Liver (tissue), 9 donors: Measurements from ENCODE around the gene BAG2. TPM values are rescaled to one million over a fixed set of nuclear protein-coding genes. Genes with fewer than 3 reads are reported as not detected.

ENCODE experiments used
- DNase-seq: peaks from one replicate; pipeline ENCODE4 v3.0.0-alpha.2; 2017; ENCODE audit warnings: low spot score
- H3K27ac ChIP-seq, 2 donors: one replicate each; pipeline ENCODE4 v1.7.0; 2013; ENCODE audit warnings: inconsistent platforms in 2 of 2, low read length in 2 of 2, control low read depth in 1 of 2, low read depth in 1 of 2, mild to moderate bottlenecking in 1 of 2
- H3K27me3 ChIP-seq, 4 donors: one replicate each; pipeline versions ENCODE4 v1.6.1 to v1.7.0; 2013; ENCODE audit warnings: low read length in 3 of 4, inconsistent platforms in 1 of 4, mild to moderate bottlenecking in 1 of 4, moderate library complexity in 1 of 4; ENCODE audit not compliant: control insufficient read depth in 4 of 4, insufficient read depth in 4 of 4
- H3K36me3 ChIP-seq, 4 donors: one replicate each; pipeline versions ENCODE4 v1.6.1 to v1.7.0; 2013; ENCODE audit warnings: low read length in 3 of 4, mild to moderate bottlenecking in 3 of 4, low read depth in 1 of 4, moderate library complexity in 1 of 4; ENCODE audit not compliant: control insufficient read depth in 4 of 4, insufficient read depth in 3 of 4
- H3K4me1 ChIP-seq, 4 donors: one replicate each; pipeline versions ENCODE4 v1.6.1 to v1.7.0; 2013; ENCODE audit warnings: low read length in 3 of 4, mild to moderate bottlenecking in 3 of 4, moderate library complexity in 1 of 4; ENCODE audit not compliant: control insufficient read depth in 4 of 4, insufficient read depth in 4 of 4
- H3K4me3 ChIP-seq, 3 donors: one replicate each; pipeline versions ENCODE4 v1.6.1 to v1.7.0; 2013; ENCODE audit warnings: low read length in 3 of 3, control low read depth in 1 of 3, low read depth in 1 of 3, mild to moderate bottlenecking in 1 of 3
- H3K9ac ChIP-seq, 2 donors: one replicate each; pipeline ENCODE4 v1.7.0; 2013; ENCODE audit warnings: low read length in 2 of 2, mild to moderate bottlenecking in 2 of 2, moderate library complexity in 2 of 2, control low read depth in 1 of 2, low read depth in 1 of 2
- H3K9me3 ChIP-seq, 4 donors: one replicate each; pipeline versions ENCODE4 v1.6.1 to v1.7.0; 2013; ENCODE audit warnings: low read length in 3 of 4; ENCODE audit not compliant: control insufficient read depth in 4 of 4
- ATF3 ChIP-seq: IDR thresholded peaks from 2 replicates; pipeline ENCODE4 v1.6.1; 2016; ENCODE audit warnings: antibody characterized with exemption
- CTCF ChIP-seq: fragments of 150-350 bp; IDR thresholded peaks from 2 replicates; pipeline ENCODE4 v1.5.1; 2017; ENCODE audit warnings: improper control_type of control experiment, low read depth, low read length; ENCODE audit not compliant: missing input control
- EGR1 ChIP-seq, 2 donors: IDR thresholded peaks; 2 replicates each; pipeline ENCODE4 v1.6.1; 2016 to 2018; ENCODE audit warnings: antibody characterized with exemption in 2 of 2, low read depth in 2 of 2
- FOXA1 ChIP-seq: IDR thresholded peaks from 2 replicates; pipeline ENCODE4 v1.6.1; 2016; ENCODE audit warnings: antibody characterized with exemption
- FOXA2 ChIP-seq: IDR thresholded peaks from 2 replicates; pipeline ENCODE4 v1.6.1; 2016; ENCODE audit warnings: antibody characterized with exemption
- GABPA ChIP-seq, 2 donors: IDR thresholded peaks in 1 of 2; conservative IDR thresholded peaks in 1 of 2; 2 replicates each; pipeline ENCODE4 v1.6.1; 2016; ENCODE audit warnings: antibody characterized with exemption in 2 of 2, mild to moderate bottlenecking in 1 of 2, moderate library complexity in 1 of 2
- HNF4A ChIP-seq, 2 donors: conservative IDR thresholded peaks; 2 replicates each; pipeline ENCODE4 v1.6.1; 2016; ENCODE audit warnings: antibody characterized with exemption in 2 of 2, mild to moderate bottlenecking in 2 of 2
- HNF4G ChIP-seq: IDR thresholded peaks from 2 replicates; pipeline ENCODE4 v1.6.1; 2016; ENCODE audit warnings: antibody characterized with exemption
- JUND ChIP-seq, 2 donors: IDR thresholded peaks; 2 replicates each; pipeline ENCODE4 v1.6.1; 2016; ENCODE audit warnings: antibody characterized with exemption in 2 of 2
- MAX ChIP-seq: IDR thresholded peaks from 2 replicates; pipeline ENCODE4 v1.6.1; 2016; ENCODE audit warnings: antibody characterized with exemption
- NR2F2 ChIP-seq: IDR thresholded peaks from 2 replicates; pipeline ENCODE4 v1.6.1; 2016; ENCODE audit warnings: antibody characterized with exemption
- RAD21 ChIP-seq, 2 donors: IDR thresholded peaks; 2 replicates each; pipeline ENCODE4 v1.6.1; 2016; ENCODE audit warnings: antibody characterized with exemption in 2 of 2, mild to moderate bottlenecking in 2 of 2
- REST ChIP-seq: IDR thresholded peaks from 2 replicates; pipeline ENCODE4 v1.6.1; 2016; ENCODE audit warnings: antibody characterized with exemption, mild to moderate bottlenecking
- RXRA ChIP-seq, 2 donors: IDR thresholded peaks; 2 replicates each; pipeline ENCODE4 v1.6.1; 2017 to 2018; ENCODE audit warnings: antibody characterized with exemption in 2 of 2, mild to moderate bottlenecking in 1 of 2
- SP1 ChIP-seq: IDR thresholded peaks from 2 replicates; pipeline ENCODE4 v1.6.1; 2018; ENCODE audit warnings: antibody characterized with exemption, mild to moderate bottlenecking
- TAF1 ChIP-seq: conservative IDR thresholded peaks from 2 replicates; pipeline ENCODE4 v1.6.1; 2016; ENCODE audit warnings: antibody characterized with exemption, mild to moderate bottlenecking
- YY1 ChIP-seq: IDR thresholded peaks from 2 replicates; pipeline ENCODE4 v1.6.1; 2016; ENCODE audit warnings: antibody characterized with exemption, mild to moderate bottlenecking
- ZBTB33 ChIP-seq: IDR thresholded peaks from 2 replicates; pipeline ENCODE4 v1.6.1; 2016; ENCODE audit warnings: antibody characterized with exemption
- WGBS: extraction: QIAGEN DNeasy Blood & Tissue Kit; methylation state at CpG from one replicate; pipeline ENCODE4 v1.1.7; 2013; 5-methylcytosine and 5-hydroxymethylcytosine counted together
- polyA plus RNA-seq, 2 donors: library from polyadenylated mRNA; stranded (reverse) in 1 of 2; unstranded in 1 of 2; fragments of 200-250 nt in 1 of 2; fragments of >200 nt in 1 of 2; fragmentation: Nextera tagmentation in 1 of 2; extraction: Ambion mirVana in 1 of 2; gene quantifications; one replicate each; pipeline versions ENCODE4 v1.2.1 to v1.2.3, GENCODE V29; 2013 to 2015
- total RNA-seq, 2 donors: library from RNA; depleted of rRNA; stranded (reverse); fragments of >200 nt; gene quantifications; one replicate each; pipeline ENCODE4 v1.2.3, GENCODE V29; 2014
- donor health status: healthy.
- donor health status: healthy.
- donor health status: healthy.
- donor health status: healthy.
- donor health status: healthy.

Gene BAG2
- total and polyA plus RNA-seq, 4 donors: 1.8 to 4.9 (median 3.1) TPM

GRCh38 chr6:57141451-57142177 is 30.5 kb upstream of the BAG2 start:
- Histone ChIP-seq H3K9me3 (no peaks in the 10 kb centered on the region), H3K27me3 (no peaks in the 10 kb centered on the region), H3K4me3 (no peak overlapping the region), H3K4me1 (no peaks in the 10 kb centered on the region), H3K9ac (no peak overlapping the region), H3K36me3 (peaks cover 0 to 20% (median 13%) of the 10 kb centered on the region in 4 donors), H3K27ac (no peak overlapping the region)
- no peak for DNase-seq
- WGBS: 98% methylated on average over 4 of the region's 4 CpGs
- no peak for TF ChIP-seq FOXA2
- no peak for TF ChIP-seq CTCF
- no peak for TF ChIP-seq HNF4A (conservative IDR thresholded peaks at IDR 0.05)
- no peak for TF ChIP-seq GABPA (IDR thresholded peaks at IDR 0.05 in 1 of 2, conservative IDR thresholded peaks at IDR 0.05 in 1 of 2)
- no peak for TF ChIP-seq RXRA (IDR thresholded peaks at IDR 0.05)
- TF ChIP-seq FOXA1: no peak
- TF ChIP-seq SP1: no peak
- no peak for TF ChIP-seq ZBTB33
- no peak for TF ChIP-seq REST
- no peak for TF ChIP-seq YY1
- no peak for TF ChIP-seq MAX
- TF ChIP-seq RAD21 (IDR thresholded peaks at IDR 0.05): no peak
- TF ChIP-seq NR2F2: no peak
- TF ChIP-seq EGR1 (IDR thresholded peaks at IDR 0.05; ENCODE audit: low read depth in 2 of 2): no peak
- no peak for TF ChIP-seq TAF1
- TF ChIP-seq ATF3: no peak
- no peak for TF ChIP-seq HNF4G
- TF ChIP-seq JUND (IDR thresholded peaks at IDR 0.05): no peak
